Thyroid gland (tissue), 4 donors: ENCODE results near the gene RFX3. TPM values are rescaled to one million over a fixed set of nuclear protein-coding genes. Genes with fewer than 3 reads are reported as not detected.

Source experiments
- DNase-seq, 2 donors: peaks; one replicate each; pipeline ENCODE4 v3.0.0-alpha.2; 2019
- H3K27ac ChIP-seq, 3 donors: fragments of 200-600 bp; sonication (generic); 1 replicate in 2 of 3; 2 replicates in 1 of 3; pipeline ENCODE4 v1.5.1; 2016 to 2019; ENCODE audit warnings: mild to moderate bottlenecking in 1 of 3, moderate library complexity in 1 of 3
- H3K27me3 ChIP-seq: fragments of 200-600 bp; sonication (generic); one replicate; pipeline ENCODE4 v1.5.1; 2019
- H3K36me3 ChIP-seq, 2 donors: fragments of 200-600 bp; sonication (generic); one replicate each; pipeline ENCODE4 v1.5.1; 2016 to 2019
- H3K4me1 ChIP-seq, 2 donors: fragments of 200-600 bp; sonication (generic); one replicate each; pipeline ENCODE4 v1.5.1; 2017 to 2019
- H3K4me3 ChIP-seq, 3 donors: fragments of 200-600 bp; sonication (generic); replicated peaks in 1 of 3; 1 replicate in 2 of 3; 2 replicates in 1 of 3; pipeline ENCODE4 v1.5.1; 2016; ENCODE audit warnings: mild to moderate bottlenecking in 1 of 3
- H3K9me3 ChIP-seq: fragments of 200-600 bp; sonication (generic); one replicate; pipeline ENCODE4 v1.5.1; 2017
- POLR2A ChIP-seq, 2 donors: fragments of 450-650 bp; IDR thresholded peaks; one replicate each; pipeline ENCODE4 v1.6.1; 2017; ENCODE audit warnings: antibody characterized with exemption in 2 of 2, mild to moderate bottlenecking in 2 of 2, moderate library complexity in 1 of 2
- WGBS, 2 donors: methylation state at CpG; one replicate each; pipeline ENCODE4 v1.1.5; 2017; 5-methylcytosine and 5-hydroxymethylcytosine counted together
- intact Hi-C: fragments of 100-400 bp; cut with DNase I; formaldehyde crosslinking; loops from one replicate; pipeline ENCODE4 v1.15.1; 2023
- total RNA-seq, 4 donors: library from RNA; depleted of rRNA; stranded (reverse); fragments of >200 nt; gene quantifications; one replicate each; pipeline ENCODE4 v1.2.3, GENCODE V29; 2016
- TF ChIP-seq, protein P1 (sequence below), 6 experiments: fragments of 200-600 bp in 3 of 6; fragments of 450-650 bp in 3 of 6; sonication (generic) in 3 of 6; IDR thresholded peaks; one replicate each; pipeline ENCODE4 v1.5.1; 2016 to 2019; ENCODE audit warnings: antibody characterized with exemption in 6 of 6, mild to moderate bottlenecking in 2 of 6, inconsistent platforms in 1 of 6, moderate library complexity in 1 of 6

The RFX3 gene
- total RNA-seq, 4 donors from 2014 or later = 8.8 to 16.7 (median 12.3) TPM

DNA sequence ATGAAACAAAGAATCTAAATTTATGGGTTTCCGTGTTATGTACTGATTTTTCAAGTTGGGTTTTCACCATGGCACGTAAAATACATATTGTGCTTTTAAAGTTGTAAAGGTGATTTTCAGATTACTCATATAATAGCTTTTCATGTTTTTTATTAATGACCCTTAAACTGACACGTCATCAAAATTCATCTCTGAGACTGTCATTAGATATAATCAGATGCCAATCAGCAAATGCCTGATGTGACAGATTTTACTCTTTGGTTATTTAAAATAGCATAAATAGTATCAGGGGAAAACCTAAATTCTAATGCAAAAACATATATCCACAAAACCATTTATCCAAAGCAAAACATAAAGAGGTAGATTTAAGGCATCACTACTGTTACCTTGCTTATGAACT, 11.0 kb downstream of the RFX3 start:
- no peaks in the 10 kb centered on the region for H3K36me3 ChIP-seq
- TF ChIP-seq, protein P1, sequence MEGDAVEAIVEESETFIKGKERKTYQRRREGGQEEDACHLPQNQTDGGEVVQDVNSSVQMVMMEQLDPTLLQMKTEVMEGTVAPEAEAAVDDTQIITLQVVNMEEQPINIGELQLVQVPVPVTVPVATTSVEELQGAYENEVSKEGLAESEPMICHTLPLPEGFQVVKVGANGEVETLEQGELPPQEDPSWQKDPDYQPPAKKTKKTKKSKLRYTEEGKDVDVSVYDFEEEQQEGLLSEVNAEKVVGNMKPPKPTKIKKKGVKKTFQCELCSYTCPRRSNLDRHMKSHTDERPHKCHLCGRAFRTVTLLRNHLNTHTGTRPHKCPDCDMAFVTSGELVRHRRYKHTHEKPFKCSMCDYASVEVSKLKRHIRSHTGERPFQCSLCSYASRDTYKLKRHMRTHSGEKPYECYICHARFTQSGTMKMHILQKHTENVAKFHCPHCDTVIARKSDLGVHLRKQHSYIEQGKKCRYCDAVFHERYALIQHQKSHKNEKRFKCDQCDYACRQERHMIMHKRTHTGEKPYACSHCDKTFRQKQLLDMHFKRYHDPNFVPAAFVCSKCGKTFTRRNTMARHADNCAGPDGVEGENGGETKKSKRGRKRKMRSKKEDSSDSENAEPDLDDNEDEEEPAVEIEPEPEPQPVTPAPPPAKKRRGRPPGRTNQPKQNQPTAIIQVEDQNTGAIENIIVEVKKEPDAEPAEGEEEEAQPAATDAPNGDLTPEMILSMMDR (IDR thresholded peaks at IDR 0.05) = no peak
- no peak for TF ChIP-seq POLR2A (IDR thresholded peaks at IDR 0.05)
- DNase-seq = no peak
- no peaks in the 10 kb centered on the region for H3K27me3 ChIP-seq
- no peak overlapping the region for H3K4me3 ChIP-seq
- no peak overlapping the region for H3K27ac ChIP-seq
- H3K9me3 ChIP-seq = no peaks in the 10 kb centered on the region
- intact Hi-C loops = no loop called here
- H3K4me1 ChIP-seq = no peaks in the 10 kb centered on the region
- WGBS, 2 donors = 95 to 96% methylated on average over 3 of the region's 3 CpGs

GRCh38 chr9:3513265-3513818, 12.5 kb downstream of the RFX3 start:
- no peak overlapping the region for H3K27ac ChIP-seq
- DNase-seq = no peak
- H3K9me3 ChIP-seq = no peaks in the 10 kb centered on the region
- H3K27me3 ChIP-seq = no peaks in the 10 kb centered on the region
- no peaks in the 10 kb centered on the region for H3K4me1 ChIP-seq
- H3K36me3 ChIP-seq = no peaks in the 10 kb centered on the region
- intact Hi-C loops = no loop called here
- 81% methylated on average over 2 of the region's 2 CpGs for WGBS, 2 donors
- H3K4me3 ChIP-seq = no peak overlapping the region
- TF ChIP-seq, protein P1 (IDR thresholded peaks at IDR 0.05) = no peak
- TF ChIP-seq POLR2A (IDR thresholded peaks at IDR 0.05) = no peak

DNA sequence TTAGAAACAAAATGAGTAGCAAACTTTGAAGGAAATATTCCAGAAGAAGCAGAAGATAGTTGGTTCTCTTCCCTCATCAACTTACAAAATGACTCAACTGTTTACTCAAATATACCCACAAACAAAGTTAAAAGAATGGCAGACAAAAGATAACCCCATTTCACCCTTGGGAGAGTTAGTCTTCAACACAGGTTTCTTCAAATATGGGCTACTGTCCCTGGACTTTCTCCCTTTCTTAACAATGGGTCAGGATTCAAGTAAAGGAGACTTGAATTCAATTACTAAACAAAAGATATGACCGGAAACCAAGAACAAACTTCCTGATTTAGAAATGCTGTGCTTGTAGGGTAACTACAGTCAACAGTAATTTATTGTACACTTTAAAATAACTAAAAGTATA, 14.2 kb downstream of the RFX3 start:
- Histone ChIP-seq H3K27me3 (no peaks in the 10 kb centered on the region), H3K4me1 (no peaks in the 10 kb centered on the region), H3K36me3 (no peaks in the 10 kb centered on the region), H3K9me3 (no peaks in the 10 kb centered on the region), H3K4me3 (no peak overlapping the region), H3K27ac (no peak overlapping the region)
- 81 to 90% methylated on average over 1 of the region's 1 CpG for WGBS, 2 donors
- TF ChIP-seq, protein P1 (IDR thresholded peaks at IDR 0.05) = no peak
- TF ChIP-seq POLR2A (IDR thresholded peaks at IDR 0.05) = no peak
- DNase-seq = no peak
- intact Hi-C loops = no loop called here

DNA sequence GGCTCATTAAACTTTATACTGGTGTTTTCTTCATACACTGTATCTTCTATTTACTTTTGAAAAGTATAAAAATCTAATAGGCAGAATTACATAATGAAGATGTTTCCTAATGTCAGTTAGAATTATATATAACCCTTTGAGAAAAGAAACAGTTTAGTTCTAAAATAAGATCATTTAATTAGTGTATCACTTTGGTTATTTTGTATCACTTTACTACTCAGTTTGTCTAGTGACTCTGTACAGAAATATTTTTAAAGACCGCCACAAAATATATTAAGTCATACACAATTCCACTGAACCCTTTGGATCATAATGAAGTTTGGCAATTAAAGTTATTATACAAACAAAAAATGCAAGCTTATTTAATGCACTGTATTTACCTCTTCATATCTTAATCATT, 15.0 kb downstream of the RFX3 start:
- TF ChIP-seq POLR2A (IDR thresholded peaks at IDR 0.05) = no peak
- TF ChIP-seq, protein P1 (IDR thresholded peaks at IDR 0.05) = no peak
- Histone ChIP-seq H3K4me3 (no peak overlapping the region), H3K27me3 (no peaks in the 10 kb centered on the region), H3K36me3 (no peaks in the 10 kb centered on the region), H3K9me3 (no peaks in the 10 kb centered on the region), H3K4me1 (no peaks in the 10 kb centered on the region), H3K27ac (no peak overlapping the region)
- WGBS, 2 donors = 94 to 95% methylated on average over 1 of the region's 1 CpG
- DNase-seq = no peak
- intact Hi-C loops = no loop called here

DNA sequence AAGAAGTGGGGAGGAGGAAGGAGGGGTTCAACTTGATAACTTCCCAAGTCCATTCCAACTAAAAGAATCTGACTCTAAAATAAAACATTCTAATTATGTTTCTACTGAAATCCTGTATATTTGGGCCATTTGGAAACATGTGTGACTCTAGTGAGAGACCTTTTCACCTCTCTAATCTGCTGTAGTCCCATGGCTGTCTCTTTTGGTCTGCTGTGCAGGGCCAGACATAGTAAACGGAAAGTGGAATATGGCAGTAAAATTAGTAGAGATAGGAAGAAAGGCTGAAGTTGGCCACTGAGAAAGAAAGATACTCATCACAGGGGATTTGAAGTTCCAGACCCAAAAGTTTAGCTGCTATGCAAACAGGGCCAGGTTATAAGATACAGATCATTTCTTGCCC, 15.9 kb downstream of the RFX3 start:
- WGBS, 2 donors = 87 to 90% methylated on average over 1 of the region's 1 CpG
- Histone ChIP-seq H3K4me1 (no peaks in the 10 kb centered on the region), H3K36me3 (no peaks in the 10 kb centered on the region), H3K27me3 (no peaks in the 10 kb centered on the region), H3K27ac (no peak overlapping the region), H3K9me3 (no peaks in the 10 kb centered on the region), H3K4me3 (no peak overlapping the region)
- intact Hi-C loops = no loop called here
- no peak for TF ChIP-seq POLR2A (IDR thresholded peaks at IDR 0.05)
- TF ChIP-seq, protein P1 (IDR thresholded peaks at IDR 0.05) = no peak
- DNase-seq = no peak
